HG03439 (cell line): Measurements from ENCODE around the gene RHBDD1.
"Not testable (repeated sequence)": the region's sequence is repeated elsewhere in the genome, so short reads cannot be mapped to it uniquely, and the experiment has no call there.

Experiments used
- ATAC-seq: cut with Tn5 transposase; IDR thresholded peaks from one replicate; pipeline ENCODE4 v1.9.1; 2021; ENCODE audit warnings: mild to moderate bottlenecking, moderate library complexity; ENCODE audit not compliant: unreplicated experiment

RHBDD1 gene

GRCh38 chr2:226799211-226799975 is 36.5 kb upstream of the RHBDD1 start, which contains the start of gene IRS1:
TSS of gene IRS1 (minus strand) at chr2:226799820. CDS start at chr2:226798738, 1,082 bp downstream.
- peak; percentile 42 for ATAC-seq

GRCh38 chr2:226799976-226800940 is 35.6 kb upstream of the RHBDD1 start:
- no peak for ATAC-seq

- peak; percentile 78 for ATAC-seq
Observed at GRCh38 chr2:226800941-226801784, 34.7 kb upstream of the RHBDD1 start.

GRCh38 chr2:226802573-226802972 is 33.3 kb upstream of the RHBDD1 start:
- no peak for ATAC-seq

GRCh38 chr2:226803410-226803809 is 32.4 kb upstream of the RHBDD1 start:
- ATAC-seq, result no peak

- ATAC-seq, result no peak
Observed at GRCh38 chr2:226813148-226813701, 22.6 kb upstream of the RHBDD1 start.

GRCh38 chr2:226818930-226819329 is 16.9 kb upstream of the RHBDD1 start:
- ATAC-seq, result no peak

- no peak for ATAC-seq
Observed at GRCh38 chr2:226825056-226825455, 10.8 kb upstream of the RHBDD1 start.

- no peak for ATAC-seq
Observed at GRCh38 chr2:226828191-226828590, 7.7 kb upstream of the RHBDD1 start.

- ATAC-seq, result no peak
Observed at GRCh38 chr2:226829721-226830631, 5.9 kb upstream of the RHBDD1 start.

GRCh38 chr2:226831266-226831665 is 4.6 kb upstream of the RHBDD1 start:
- ATAC-seq, result no peak

GRCh38 chr2:226832061-226832460 is 3.8 kb upstream of the RHBDD1 start:
- no peak for ATAC-seq

- ATAC-seq, result not testable (repeated sequence)
Observed at GRCh38 chr2:226834880-226835279, 974 bp upstream of the RHBDD1 start.

GRCh38 chr2:226835420-226835795 is 446 bp upstream of the RHBDD1 start:
- ATAC-seq, result peak; percentile 26

- ATAC-seq, result peak; percentile 18
Observed at GRCh38 chr2:226836548-226836885, 663 bp downstream of the RHBDD1 start.

GRCh38 chr2:226837334-226837733 is 1.5 kb downstream of the RHBDD1 start:
- ATAC-seq, result no peak

GRCh38 chr2:226837787-226838603 is 2.1 kb downstream of the RHBDD1 start:
- no peak for ATAC-seq

GRCh38 chr2:226838722-226839121 is 2.9 kb downstream of the RHBDD1 start:
- no peak for ATAC-seq

GRCh38 chr2:226839161-226839560 is 3.3 kb downstream of the RHBDD1 start:
- no peak for ATAC-seq
